ENCODE results near the gene TLX3. TPM values are rescaled to one million over a fixed set of nuclear protein-coding genes. Genes with fewer than 3 reads are reported as not detected.

TLX3 gene
- total and polyA plus RNA-seq, 2 of the 8 experiments (the other 6 are each of a cell fraction or from before 2014, with no cell fraction given): not detected

GRCh38 chr5:171272996-171273970 lies 35.8 kb upstream of the TLX3 start:
- no peak overlapping the region for H2AK5ac ChIP-seq (ENCODE audit: low read depth, low read length)
- DNase-seq (ENCODE audit: low read depth in 1 of 2, low spot score in 2 of 2) (peak in 1 of 2 experiments; percentile 33), FAIRE-seq (peak; percentile 93)
- WGBS, 2 experiments (ENCODE audit: extremely low coverage in 1 of 2, insufficient coverage in 1 of 2, insufficient read length in 1 of 2, insufficient replicate concordance in 2 of 2, low coverage in 1 of 2, low lambda C conversion rate in 2 of 2, missing lambda C conversion rate in 1 of 2): 78% methylated on average over 2 of the region's 2 CpGs; no CpG with 5 or more reads in 1 of the 2 experiments
- no peak overlapping the region for H3K56ac ChIP-seq (replicated peaks; ENCODE audit: insufficient read length, low read depth, low read length)
- H2BK15ac ChIP-seq (ENCODE audit: low read length): no peak overlapping the region
- H3K18ac ChIP-seq (ENCODE audit: extremely low read depth, low read length): no peak overlapping the region
- H3K4me2 ChIP-seq (ENCODE audit: insufficient read depth in 1 of 2, low read depth in 2 of 2, low read length in 2 of 2): no peak overlapping the region
- H2BK12ac ChIP-seq (ENCODE audit: low read depth, low read length): no peak overlapping the region
- no peak overlapping the region for H3K23ac ChIP-seq (ENCODE audit: insufficient read length)
- H2BK20ac ChIP-seq (ENCODE audit: low read length): no peak overlapping the region
- no peak overlapping the region for H4K5ac ChIP-seq (ENCODE audit: insufficient read length, low read depth, low read length)
- ChIA-PET CTCF (ENCODE audit: partially characterized antibody) (interaction anchor here (0.6 to 3.2 kb wide), 24 partner anchors 10 to 110 kb away, joined by 3 to 33 read pairs (median 5); no protein-coding TSS in a partner anchor), POLR2A (ENCODE audit: partially characterized antibody) (no interaction called here)
- H2AFZ ChIP-seq (ENCODE audit: low read length): no peak overlapping the region
- no peak overlapping the region for H3K9ac ChIP-seq (replicated peaks in 1 of 4; ENCODE audit: extremely low read depth in 1 of 4, low read depth in 3 of 4, low read length in 3 of 4)
- no peak overlapping the region for H2BK5ac ChIP-seq (ENCODE audit: low read depth, low read length)
- H3K27ac ChIP-seq (ENCODE audit: low read depth, low read length): no peak overlapping the region
- no peaks in the 10 kb centered on the region for H3K9me3 ChIP-seq (ENCODE audit: insufficient read depth in 2 of 2, low read depth in 1 of 2, low read length in 1 of 2)
- no peak overlapping the region for H3K4me3 ChIP-seq (ENCODE audit: extremely low read depth in 1 of 4, insufficient read depth in 2 of 4, low read depth in 3 of 4, low read length in 4 of 4)
- H3K4me1 ChIP-seq (replicated peaks in 1 of 4; ENCODE audit: control insufficient read depth in 3 of 4, insufficient read depth in 4 of 4, low read length in 3 of 4): peaks cover 0 to 3% (median 0%) of the 10 kb centered on the region in 4 experiments; a peak in 1 of 7 replicates
- no peak overlapping the region for H2BK120ac ChIP-seq (replicated peaks; ENCODE audit: low read depth, low read length)
- H3K79me2 ChIP-seq (ENCODE audit: control insufficient read depth in 1 of 2, insufficient read depth in 2 of 2, low read length in 2 of 2): no peaks in the 10 kb centered on the region
- no peaks in the 10 kb centered on the region for H3K79me1 ChIP-seq (ENCODE audit: low read depth, low read length)
- H3K4ac ChIP-seq (replicated peaks; ENCODE audit: insufficient read length, low read depth, low read length): no peak overlapping the region
- H3K27me3 ChIP-seq (replicated peaks in 1 of 4; ENCODE audit: control insufficient read depth in 3 of 4, extremely low read depth in 1 of 4, insufficient read depth in 3 of 4, low read length in 3 of 4): no peaks in the 10 kb centered on the region
- no peaks in the 10 kb centered on the region for H3K36me3 ChIP-seq (ENCODE audit: control insufficient read depth in 2 of 4, insufficient read depth in 4 of 4, low read length in 3 of 4)
- no peak overlapping the region for H4K8ac ChIP-seq (ENCODE audit: extremely low read depth, insufficient read depth, low read length)
- H3K23me2 ChIP-seq (ENCODE audit: low read depth, low read length): no peaks in the 10 kb centered on the region; the same call in 1 of the 2 replicates
- no peak overlapping the region for H3K14ac ChIP-seq (ENCODE audit: insufficient read length)
- H4K20me1 ChIP-seq (replicated peaks in 1 of 2; ENCODE audit: control insufficient read depth in 1 of 2, insufficient read depth in 2 of 2, low read length in 2 of 2): no peaks in the 10 kb centered on the region
- H4K91ac ChIP-seq (replicated peaks; ENCODE audit: insufficient read length, low read length): no peak overlapping the region
- no peak for TF ChIP-seq SIN3A (conservative IDR thresholded peaks at IDR 0.05 in 1 of 2, IDR thresholded peaks at IDR 0.05 in 1 of 2; ENCODE audit: low read depth in 1 of 2, low read length in 2 of 2)
- TF ChIP-seq RAD21 (IDR thresholded peaks at IDR 0.05 in 1 of 2, conservative IDR thresholded peaks at IDR 0.05 in 1 of 2; ENCODE audit: low read depth in 2 of 2, low read length in 2 of 2): peak; percentile 86 to 87
- TF ChIP-seq TAF7 (optimal IDR thresholded peaks at IDR 0.05; ENCODE audit: borderline replicate concordance, low read depth, low read length): no peak
- no peak for TF ChIP-seq CHD2 (IDR thresholded peaks at IDR 0.05; ENCODE audit: low read length)
- no peak for TF ChIP-seq EP300 (IDR thresholded peaks at IDR 0.05; ENCODE audit: borderline replicate concordance in 1 of 2, low read depth in 2 of 2, low read length in 2 of 2)
- no peak for TF ChIP-seq RXRA (IDR thresholded peaks at IDR 0.05; ENCODE audit: insufficient read depth, low read depth, low read length)
- no peak for TF ChIP-seq MAFK (IDR thresholded peaks at IDR 0.05; ENCODE audit: low read depth, low read length)
- no peak for TF ChIP-seq SAP30 (IDR thresholded peaks at IDR 0.05; ENCODE audit: insufficient read depth, insufficient replicate concordance, low read length)

Data from H1 (cell line).